Loucy (cell line): ENCODE measurements around the gene LYRM4.

Experiments
- H2AFZ ChIP-seq: fragments of 200-600 bp; sonication (generic); 2 replicates; pipeline ENCODE4 v1.6.0; 2016; ENCODE audit warnings: antibody characterized with exemption, mild to moderate bottlenecking, low read length, moderate library complexity
- H3F3A ChIP-seq: fragments of 200-600 bp; 2 replicates; pipeline ENCODE4 v1.6.0; 2016; ENCODE audit warnings: antibody characterized with exemption, low read depth, mild to moderate bottlenecking
- H3K27me3 ChIP-seq: fragments of 200-600 bp; sonication (generic); 2 replicates; pipeline ENCODE4 v1.6.1; 2014; ENCODE audit warnings: low read length, mild to moderate bottlenecking; ENCODE audit not compliant: insufficient read depth, poor library complexity, severe bottlenecking
- H3K36me3 ChIP-seq: fragments of 200-600 bp; sonication (generic); 2 replicates; pipeline ENCODE4 v1.6.1; 2016; ENCODE audit warnings: low read length; ENCODE audit not compliant: insufficient read depth
- H3K4me1 ChIP-seq: fragments of 200-600 bp; sonication (generic); 2 replicates; pipeline ENCODE4 v1.5.1; 2014; ENCODE audit warnings: low read length, mild to moderate bottlenecking; ENCODE audit not compliant: insufficient read depth, poor library complexity, severe bottlenecking
- H3K4me2 ChIP-seq: fragments of 200-600 bp; sonication (generic); 2 replicates; pipeline ENCODE4 v1.6.0; 2014; ENCODE audit warnings: antibody characterized with exemption, low read length, low read depth, mild to moderate bottlenecking; ENCODE audit not compliant: poor library complexity, severe bottlenecking
- H3K4me3 ChIP-seq: fragments of 200-600 bp; sonication (generic); 2 replicates; pipeline ENCODE4 v1.5.1; 2014; ENCODE audit warnings: low read length, mild to moderate bottlenecking, mixed read lengths; ENCODE audit not compliant: poor library complexity, severe bottlenecking
- H3K79me2 ChIP-seq: fragments of 200-600 bp; sonication (generic); 2 replicates; pipeline ENCODE4 v1.6.1; 2014; ENCODE audit warnings: low read length; ENCODE audit not compliant: insufficient read depth
- H3K9ac ChIP-seq: fragments of 200-600 bp; sonication (generic); 2 replicates; pipeline ENCODE4 v1.6.0; 2014; ENCODE audit warnings: mild to moderate bottlenecking, low read depth, low read length, moderate library complexity; ENCODE audit not compliant: poor library complexity, severe bottlenecking
- H3K9me2 ChIP-seq: fragments of 200-600 bp; sonication (generic); replicated peaks from 2 replicates; pipeline ENCODE4 v1.6.1; 2016; ENCODE audit warnings: low read depth, low read length, mixed read lengths
- H3K9me3 ChIP-seq: fragments of 200-600 bp; sonication (generic); 2 replicates; pipeline ENCODE4 v1.6.1; 2014; ENCODE audit warnings: mild to moderate bottlenecking, antibody characterized with exemption, low read length, low read depth; ENCODE audit not compliant: insufficient read depth
- H4K20me1 ChIP-seq: fragments of 200-600 bp; sonication (generic); 2 replicates; pipeline ENCODE4 v1.6.0; 2014; ENCODE audit warnings: antibody characterized with exemption, low read length, mild to moderate bottlenecking; ENCODE audit not compliant: insufficient read depth, poor library complexity, severe bottlenecking
- CTCF ChIP-seq: fragments of 200-600 bp; sonication (generic); conservative IDR thresholded peaks from 2 replicates; pipeline ENCODE4 v1.5.1; 2014; ENCODE audit warnings: mild to moderate bottlenecking, antibody characterized with exemption, low read length
- EZH2phosphoT487 ChIP-seq: fragments of 200-600 bp; IDR thresholded peaks from 2 replicates; pipeline ENCODE4 v1.6.1; 2018; ENCODE audit warnings: antibody characterized with exemption, mild to moderate bottlenecking, moderate library complexity, borderline replicate concordance

LYRM4 gene

GRCh38 chr6:5217356-5217755 lies 43.4 kb downstream of the LYRM4 start:
- Histone ChIP-seq H3K9me3 (no peaks in the 10 kb centered on the region), H3K36me3 (peaks cover 14% of the 10 kb centered on the region; the same call in 1 of the 2 replicates)

GRCh38 chr6:5215799-5216198 lies 45.0 kb downstream of the LYRM4 start:
- H3F3A ChIP-seq: no peaks in the 10 kb centered on the region
- no peak overlapping the region for H3K4me3 ChIP-seq
- H3K4me1 ChIP-seq: peaks cover 8% of the 10 kb centered on the region
- TF ChIP-seq CTCF (no peak), EZH2phosphoT487 (no peak)
- no peaks in the 10 kb centered on the region for H4K20me1 ChIP-seq
- no peak overlapping the region for H3K9ac ChIP-seq
- no peaks in the 10 kb centered on the region for H3K9me3 ChIP-seq
- no peaks in the 10 kb centered on the region for H3K9me2 ChIP-seq
- H2AFZ ChIP-seq: no peak overlapping the region
- H3K79me2 ChIP-seq: no peaks in the 10 kb centered on the region
- H3K36me3 ChIP-seq: peaks cover 14% of the 10 kb centered on the region; the same call in 1 of the 2 replicates
- H3K4me2 ChIP-seq: no peak overlapping the region
- no peaks in the 10 kb centered on the region for H3K27me3 ChIP-seq

More at GRCh38 chr6:5217356-5217755, 43.4 kb downstream of the LYRM4 start:
- no peaks in the 10 kb centered on the region for H4K20me1 ChIP-seq
- H3K9me2 ChIP-seq: no peaks in the 10 kb centered on the region
- H3F3A ChIP-seq: no peaks in the 10 kb centered on the region
- no peak overlapping the region for H2AFZ ChIP-seq
- no peaks in the 10 kb centered on the region for H3K79me2 ChIP-seq
- H3K4me1 ChIP-seq: peaks cover 8% of the 10 kb centered on the region
- H3K4me2 ChIP-seq: no peak overlapping the region
- no peak overlapping the region for H3K4me3 ChIP-seq
- no peaks in the 10 kb centered on the region for H3K27me3 ChIP-seq
- TF ChIP-seq CTCF (no peak), EZH2phosphoT487 (no peak)
- no peak overlapping the region for H3K9ac ChIP-seq

- H3K4me2 ChIP-seq: no peak overlapping the region
- H2AFZ ChIP-seq: no peak overlapping the region
Observed at GRCh38 chr6:5215159-5215558, 45.6 kb downstream of the LYRM4 start.

More at GRCh38 chr6:5215159-5215558, 45.6 kb downstream of the LYRM4 start:
- no peak for TF ChIP-seq CTCF
- no peak for TF ChIP-seq EZH2phosphoT487
- Histone ChIP-seq H4K20me1 (no peaks in the 10 kb centered on the region), H3K9me3 (no peaks in the 10 kb centered on the region), H3F3A (no peaks in the 10 kb centered on the region), H3K79me2 (no peaks in the 10 kb centered on the region), H3K36me3 (peaks cover 14% of the 10 kb centered on the region; the same call in 1 of the 2 replicates), H3K27me3 (no peaks in the 10 kb centered on the region), H3K9me2 (no peaks in the 10 kb centered on the region), H3K4me3 (no peak overlapping the region), H3K9ac (no peak overlapping the region), H3K4me1 (peaks cover 8% of the 10 kb centered on the region)
